Measurements from ENCODE around the gene WWC2.

WWC2 gene

GRCh38 chr4:183205193-183205592 lies 106.1 kb downstream of the WWC2 start:
- DNase-seq = no peak

GRCh38 chr4:183205709-183206108 lies 106.7 kb downstream of the WWC2 start:
- no peak for DNase-seq

- DNase-seq = no peak
These were observed 112.5 kb downstream of the WWC2 start for GRCh38 chr4:183211533-183211932.

GRCh38 chr4:183213996-183214395 lies 114.9 kb downstream of the WWC2 start:
- DNase-seq = no peak

GRCh38 chr4:183214912-183215488 lies 115.9 kb downstream of the WWC2 start:
- DNase-seq = no peak

- DNase-seq = no peak
These were observed 121.2 kb downstream of the WWC2 start for GRCh38 chr4:183220236-183220635.

- no peak for DNase-seq
These were observed 124.0 kb downstream of the WWC2 start for GRCh38 chr4:183223053-183223452.

GRCh38 chr4:183229397-183229796 lies 130.3 kb downstream of the WWC2 start:
- DNase-seq = no peak

- DNase-seq = no peak
These were observed 141.7 kb downstream of the WWC2 start for GRCh38 chr4:183240581-183241321.

- no peak for DNase-seq
These were observed 142.2 kb downstream of the WWC2 start for GRCh38 chr4:183241322-183241640.

GRCh38 chr4:183241721-183242151 lies 142.7 kb downstream of the WWC2 start:
- DNase-seq = no peak

GRCh38 chr4:183242291-183242690 lies 143.2 kb downstream of the WWC2 start:
- no peak for DNase-seq

GRCh38 chr4:183244019-183244418 lies 145.0 kb downstream of the WWC2 start:
- DNase-seq = no peak

- DNase-seq = no peak
These were observed 145.4 kb downstream of the WWC2 start for GRCh38 chr4:183244506-183244905.

- DNase-seq = no peak
These were observed 149.1 kb downstream of the WWC2 start for GRCh38 chr4:183248201-183248600.

- DNase-seq = peak; percentile 10
These were observed 150.8 kb downstream of the WWC2 start for GRCh38 chr4:183249854-183250253.

GRCh38 chr4:183250831-183251230 lies 151.8 kb downstream of the WWC2 start:
- DNase-seq = no peak

GRCh38 chr4:183252959-183253358 lies 153.9 kb downstream of the WWC2 start:
- no peak for DNase-seq

- DNase-seq = no peak
These were observed 154.4 kb downstream of the WWC2 start for GRCh38 chr4:183253451-183253850.

- DNase-seq = no peak
These were observed 155.1 kb downstream of the WWC2 start for GRCh38 chr4:183254162-183254561.

- no peak for DNase-seq
These were observed 156.4 kb downstream of the WWC2 start for GRCh38 chr4:183255487-183255886.

GRCh38 chr4:183256343-183256742 lies 157.3 kb downstream of the WWC2 start:
- DNase-seq = no peak

GRCh38 chr4:183256756-183257385 lies 157.8 kb downstream of the WWC2 start:
- DNase-seq = peak; percentile 47

GRCh38 chr4:183257808-183258207 lies 158.8 kb downstream of the WWC2 start:
- DNase-seq = no peak

All from activated naive CD4-positive, alpha-beta T cell treated with Interleukin-2 at 50 U/mL for 16 hours (primary cell).